K562 (cell line): ENCODE data around the gene SPAG9. TPM values are rescaled to one million over a fixed set of nuclear protein-coding genes. Genes with fewer than 3 reads are reported as not detected.

ENCODE experiments used
- ASH1L ChIP-seq: fragments of 450-650 bp; IDR thresholded peaks from 2 replicates; pipeline ENCODE4 v1.6.1; 2018; ENCODE audit warnings: borderline replicate concordance, mild to moderate bottlenecking, low read depth; ENCODE audit not compliant: partially characterized antibody
- ATF7 ChIP-seq: fragments of 450-650 bp; IDR thresholded peaks from 2 replicates; pipeline ENCODE4 v1.7.1; 2014; ENCODE audit warnings: mild to moderate bottlenecking, moderate library complexity
- HMGXB4 ChIP-seq: sonication (generic); formaldehyde crosslinking; IDR thresholded peaks from 2 replicates; pipeline ENCODE4 v1.8.1; 2023; ENCODE audit warnings: mild to moderate bottlenecking, missing genetic modification reagents
- KLF13 ChIP-seq: fragments of 450-650 bp; IDR thresholded peaks from 2 replicates; pipeline ENCODE4 v1.6.1; 2016; ENCODE audit warnings: missing genetic modification characterization, low read depth, mild to moderate bottlenecking, missing compliant biosample characterization, moderate library complexity, borderline replicate concordance
- NR3C1 ChIP-seq: sonication (generic); formaldehyde crosslinking; IDR thresholded peaks from 2 replicates; pipeline ENCODE4 v1.8.1; 2022; ENCODE audit warnings: missing genetic modification reagents
- SIN3B ChIP-seq: fragments of 450-650 bp; IDR thresholded peaks from 2 replicates; pipeline ENCODE4 v1.6.1; 2017; ENCODE audit warnings: low read depth, mild to moderate bottlenecking, moderate library complexity
- STAT5A ChIP-seq: IDR thresholded peaks from 2 replicates; pipeline ENCODE4 v1.6.1; 2012; ENCODE audit warnings: low read length, inconsistent platforms, borderline replicate concordance
- ZNF740 ChIP-seq, 3 experiments: fragments of 200-800 bp in 1 of 3; sonication (Bioruptor generic) in 1 of 3; sonication (generic) in 1 of 3; formaldehyde crosslinking in 1 of 3; IDR thresholded peaks; 2 replicates each; pipeline versions ENCODE4 v1.6.1 to v1.8.0; 2016 to 2022; ENCODE audit warnings: mild to moderate bottlenecking in 2 of 3, missing compliant biosample characterization in 2 of 3, missing genetic modification characterization in 2 of 3, missing genetic modification reagents in 1 of 3
- polyA plus RNA-seq, 8 experiments: library from polyadenylated mRNA; depleted of rRNA in 4 of 8; stranded (reverse) in 5 of 8; unstranded in 3 of 8; fragments of >200 nt; fragmentation: Nextera tagmentation in 2 of 8; fragmentation: Illumina TruSeq in 1 of 8; extraction: Ambion mirVana in 2 of 8; extraction: Trizol in 1 of 8; gene quantifications; 2 replicates each; pipeline versions ENCODE4 v1.2.1 to v1.2.3, GENCODE V29; 2011 to 2014; ENCODE audit warnings: inconsistent platforms in 1 of 8, missing spikeins in 1 of 8
- total RNA-seq, 7 experiments: library from RNA; depleted of rRNA in 6 of 7; stranded (reverse); fragments of >200 nt in 6 of 7; fragmentation: Illumina TruSeq in 2 of 7; extraction: Trizol in 2 of 7; gene quantifications; 2 replicates each; pipeline versions ENCODE4 v1.2.1 to v1.2.3, GENCODE V29; 2011 to 2021; ENCODE audit warnings: low replicate concordance in 1 of 7
- TF ChIP-seq, protein P1 (sequence below), 2 experiments: fragments of 450-650 bp; formaldehyde crosslinking in 1 of 2; IDR thresholded peaks; 2 replicates each; pipeline versions ENCODE4 v1.4.0 to v1.6.1; 2014 to 2020; ENCODE audit warnings: mild to moderate bottlenecking in 2 of 2, borderline replicate concordance in 1 of 2, low read depth in 1 of 2
- TF ChIP-seq, protein P2 (sequence below): fragments of 450-650 bp; IDR thresholded peaks from 2 replicates; pipeline ENCODE4 v1.6.1; 2016; ENCODE audit warnings: antibody characterized with exemption

The SPAG9 gene
- total and polyA plus RNA-seq, 9 of the 15 experiments (the other 6 are each of a cell fraction or from before 2014, with no cell fraction given): 12.2 to 99.2 (median 58.2) TPM

GRCh38 chr17:51121620-51122472, 1.2 kb upstream of the SPAG9 start (continued):
- TF ChIP-seq, protein P1, sequence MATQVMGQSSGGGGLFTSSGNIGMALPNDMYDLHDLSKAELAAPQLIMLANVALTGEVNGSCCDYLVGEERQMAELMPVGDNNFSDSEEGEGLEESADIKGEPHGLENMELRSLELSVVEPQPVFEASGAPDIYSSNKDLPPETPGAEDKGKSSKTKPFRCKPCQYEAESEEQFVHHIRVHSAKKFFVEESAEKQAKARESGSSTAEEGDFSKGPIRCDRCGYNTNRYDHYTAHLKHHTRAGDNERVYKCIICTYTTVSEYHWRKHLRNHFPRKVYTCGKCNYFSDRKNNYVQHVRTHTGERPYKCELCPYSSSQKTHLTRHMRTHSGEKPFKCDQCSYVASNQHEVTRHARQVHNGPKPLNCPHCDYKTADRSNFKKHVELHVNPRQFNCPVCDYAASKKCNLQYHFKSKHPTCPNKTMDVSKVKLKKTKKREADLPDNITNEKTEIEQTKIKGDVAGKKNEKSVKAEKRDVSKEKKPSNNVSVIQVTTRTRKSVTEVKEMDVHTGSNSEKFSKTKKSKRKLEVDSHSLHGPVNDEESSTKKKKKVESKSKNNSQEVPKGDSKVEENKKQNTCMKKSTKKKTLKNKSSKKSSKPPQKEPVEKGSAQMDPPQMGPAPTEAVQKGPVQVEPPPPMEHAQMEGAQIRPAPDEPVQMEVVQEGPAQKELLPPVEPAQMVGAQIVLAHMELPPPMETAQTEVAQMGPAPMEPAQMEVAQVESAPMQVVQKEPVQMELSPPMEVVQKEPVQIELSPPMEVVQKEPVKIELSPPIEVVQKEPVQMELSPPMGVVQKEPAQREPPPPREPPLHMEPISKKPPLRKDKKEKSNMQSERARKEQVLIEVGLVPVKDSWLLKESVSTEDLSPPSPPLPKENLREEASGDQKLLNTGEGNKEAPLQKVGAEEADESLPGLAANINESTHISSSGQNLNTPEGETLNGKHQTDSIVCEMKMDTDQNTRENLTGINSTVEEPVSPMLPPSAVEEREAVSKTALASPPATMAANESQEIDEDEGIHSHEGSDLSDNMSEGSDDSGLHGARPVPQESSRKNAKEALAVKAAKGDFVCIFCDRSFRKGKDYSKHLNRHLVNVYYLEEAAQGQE (IDR thresholded peaks at IDR 0.05; ENCODE audit: borderline replicate concordance): peak; percentile 86
- TF ChIP-seq, protein P1 (CRISPR knock-in tag; IDR thresholded peaks at IDR 0.05; ENCODE audit: low read depth): no peak
- peak; percentile 26; the same call in 1 of the 2 replicates for TF ChIP-seq STAT5A
- no peak for TF ChIP-seq ASH1L
- TF ChIP-seq ZNF740 (CRISPR knock-in tag; IDR thresholded peaks at IDR 0.05): no peak
- no peak for TF ChIP-seq ZNF740 (tag; IDR thresholded peaks at IDR 0.05)
- TF ChIP-seq, protein P2, sequence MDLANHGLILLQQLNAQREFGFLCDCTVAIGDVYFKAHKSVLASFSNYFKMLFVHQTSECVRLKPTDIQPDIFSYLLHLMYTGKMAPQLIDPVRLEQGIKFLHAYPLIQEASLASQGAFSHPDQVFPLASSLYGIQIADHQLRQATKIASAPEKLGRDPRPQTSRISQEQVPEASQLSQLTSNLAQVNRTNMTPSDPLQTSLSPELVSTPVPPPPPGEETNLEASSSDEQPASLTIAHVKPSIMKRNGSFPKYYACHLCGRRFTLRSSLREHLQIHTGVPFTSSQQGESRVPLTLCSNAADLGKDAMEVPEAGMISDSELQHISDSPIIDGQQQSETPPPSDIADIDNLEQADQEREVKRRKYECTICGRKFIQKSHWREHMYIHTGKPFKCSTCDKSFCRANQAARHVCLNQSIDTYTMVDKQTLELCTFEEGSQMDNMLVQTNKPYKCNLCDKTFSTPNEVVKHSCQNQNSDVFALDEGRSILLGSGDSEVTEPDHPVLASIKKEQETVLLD: peak; percentile 78
- no peak for TF ChIP-seq HMGXB4 (CRISPR knock-in tag)
- 0 out of 2 replicates have a peak, but pooled peaks have one; percentile 21 for TF ChIP-seq SIN3B
- TF ChIP-seq KLF13: peak; percentile 66
- TF ChIP-seq NR3C1 (CRISPR knock-in tag): no peak
- TF ChIP-seq ATF7: peak; percentile 95
